GM12892 (cell line): Measurements from ENCODE around the gene SPOCK2.

Source experiments
- POLR2A ChIP-seq: IDR thresholded peaks from 2 replicates; pipeline ENCODE4 v1.6.1; 2011; ENCODE audit warnings: low read depth, low read length, control low read depth
- POLR2AphosphoS5 ChIP-seq: IDR thresholded peaks from 2 replicates; pipeline ENCODE4 v1.6.1; 2011; ENCODE audit warnings: low read depth, low read length, control low read depth
- TAF1 ChIP-seq: IDR thresholded peaks from 2 replicates; pipeline ENCODE4 v1.6.1; 2011; ENCODE audit warnings: low read depth, mild to moderate bottlenecking, control low read depth, low read length, borderline replicate concordance

GRCh38 chr10:72087392-72087968, 871 bp downstream of the SPOCK2 start:
- TF ChIP-seq POLR2A (no peak), POLR2AphosphoS5 (no peak), TAF1 (no peak)
